HepG2 (cell line): Measurements from ENCODE around the gene TBC1D4. TPM values are rescaled to one million over a fixed set of nuclear protein-coding genes. Genes with fewer than 3 reads are reported as not detected.

Source experiments
- CAMTA2 ChIP-seq: sonication (generic); formaldehyde crosslinking; IDR thresholded peaks from 2 replicates; pipeline ENCODE4 v1.4.0; 2020; ENCODE audit warnings: mild to moderate bottlenecking, missing genetic modification reagents, borderline replicate concordance
- CHD2 ChIP-seq: IDR thresholded peaks from 2 replicates; pipeline ENCODE4 v1.6.1; 2011; ENCODE audit warnings: low read depth, low read length, improper control_type of control experiment
- EHMT2 ChIP-seq: fragments of 200-600 bp; sonication (generic); IDR thresholded peaks from 2 replicates; pipeline ENCODE4 v1.7.0; 2017; ENCODE audit warnings: antibody characterized with exemption, low read depth, low read length, borderline replicate concordance
- GLI4 ChIP-seq: sonication (generic); formaldehyde crosslinking; IDR thresholded peaks from 2 replicates; pipeline ENCODE4 v1.5.1; 2020; ENCODE audit warnings: missing genetic modification reagents, mild to moderate bottlenecking, moderate library complexity, borderline replicate concordance
- HNRNPK ChIP-seq: fragments of 200-400 bp; formaldehyde crosslinking; IDR thresholded peaks from 2 replicates; pipeline ENCODE4 v1.6.1; 2018; ENCODE audit warnings: low read length, low read depth, moderate library complexity, mild to moderate bottlenecking; ENCODE audit not compliant: poor library complexity, severe bottlenecking
- KDM3A ChIP-seq: IDR thresholded peaks from 2 replicates; pipeline ENCODE4 v1.6.1; 2018; ENCODE audit warnings: low read depth, missing compliant biosample characterization
- ZNF253 ChIP-seq: sonication (generic); formaldehyde crosslinking; IDR thresholded peaks from 2 replicates; pipeline ENCODE4 v1.8.0; 2022; ENCODE audit warnings: mild to moderate bottlenecking, missing genetic modification reagents, borderline replicate concordance
- ZNF276 ChIP-seq: sonication (generic); formaldehyde crosslinking; IDR thresholded peaks from 2 replicates; pipeline ENCODE4 v1.4.0; 2020; ENCODE audit warnings: mild to moderate bottlenecking, low read depth, missing genetic modification reagents
- ZNF512 ChIP-seq: sonication (generic); formaldehyde crosslinking; IDR thresholded peaks from 2 replicates; pipeline ENCODE4 v1.4.0; 2020; ENCODE audit warnings: mild to moderate bottlenecking, missing genetic modification reagents
- ZNF674 ChIP-seq: sonication (generic); formaldehyde crosslinking; IDR thresholded peaks from 2 replicates; pipeline ENCODE4 v1.5.0; 2020; ENCODE audit warnings: low read depth, mild to moderate bottlenecking, missing genetic modification reagents
- ZNF747 ChIP-seq: sonication (generic); formaldehyde crosslinking; IDR thresholded peaks from 2 replicates; pipeline ENCODE4 v1.8.1; 2023; ENCODE audit warnings: missing genetic modification reagents, mild to moderate bottlenecking, borderline replicate concordance
- ZNF768 ChIP-seq: sonication (generic); formaldehyde crosslinking; IDR thresholded peaks from 2 replicates; pipeline ENCODE4 v1.4.0; 2020; ENCODE audit warnings: missing genetic modification reagents
- polyA plus RNA-seq, 8 experiments: library from polyadenylated mRNA; depleted of rRNA in 3 of 8; stranded (reverse) in 7 of 8; unstranded in 1 of 8; fragments of >200 nt; fragmentation: Illumina TruSeq in 4 of 8; extraction: Trizol in 4 of 8; gene quantifications; 2 replicates each; pipeline versions ENCODE4 v1.2.1 to v1.2.3, GENCODE V29; 2011 to 2016; ENCODE audit warnings: low read depth in 4 of 8, missing spikeins in 1 of 8, mixed read lengths in 1 of 8; ENCODE audit not compliant: insufficient read depth in 1 of 8
- total RNA-seq, 5 experiments: library from RNA; depleted of rRNA; stranded (reverse); fragments of >200 nt; fragmentation: Illumina TruSeq; extraction: Trizol; gene quantifications; 2 replicates each; pipeline ENCODE4 v1.2.3, GENCODE V29; 2016; ENCODE audit warnings: low read depth in 1 of 5
- TF ChIP-seq, protein P1 (sequence below), 2 experiments: sonication (generic) in 1 of 2; formaldehyde crosslinking in 1 of 2; IDR thresholded peaks; 2 replicates each; pipeline versions ENCODE4 v1.6.1 to v1.9.0; 2014 to 2022; ENCODE audit warnings: antibody characterized with exemption in 1 of 2, borderline replicate concordance in 1 of 2, inconsistent platforms in 1 of 2, low read depth in 1 of 2, missing genetic modification reagents in 1 of 2
- TF ChIP-seq, protein P2 (sequence below): sonication (generic); formaldehyde crosslinking; IDR thresholded peaks from 2 replicates; pipeline ENCODE4 v1.4.0; 2020; ENCODE audit warnings: missing genetic modification reagents, low read depth, mild to moderate bottlenecking, borderline replicate concordance
- TF ChIP-seq, protein P3 (sequence below): IDR thresholded peaks from 2 replicates; pipeline ENCODE4 v1.6.1; 2016; ENCODE audit warnings: missing genetic modification reagents, missing compliant biosample characterization

TBC1D4 gene
- total and polyA plus RNA-seq, 2 of the 13 experiments (the other 11 are each of a cell fraction or from before 2014, with no cell fraction given) = 35.9 to 64.4 TPM

- TF ChIP-seq, protein P1, sequence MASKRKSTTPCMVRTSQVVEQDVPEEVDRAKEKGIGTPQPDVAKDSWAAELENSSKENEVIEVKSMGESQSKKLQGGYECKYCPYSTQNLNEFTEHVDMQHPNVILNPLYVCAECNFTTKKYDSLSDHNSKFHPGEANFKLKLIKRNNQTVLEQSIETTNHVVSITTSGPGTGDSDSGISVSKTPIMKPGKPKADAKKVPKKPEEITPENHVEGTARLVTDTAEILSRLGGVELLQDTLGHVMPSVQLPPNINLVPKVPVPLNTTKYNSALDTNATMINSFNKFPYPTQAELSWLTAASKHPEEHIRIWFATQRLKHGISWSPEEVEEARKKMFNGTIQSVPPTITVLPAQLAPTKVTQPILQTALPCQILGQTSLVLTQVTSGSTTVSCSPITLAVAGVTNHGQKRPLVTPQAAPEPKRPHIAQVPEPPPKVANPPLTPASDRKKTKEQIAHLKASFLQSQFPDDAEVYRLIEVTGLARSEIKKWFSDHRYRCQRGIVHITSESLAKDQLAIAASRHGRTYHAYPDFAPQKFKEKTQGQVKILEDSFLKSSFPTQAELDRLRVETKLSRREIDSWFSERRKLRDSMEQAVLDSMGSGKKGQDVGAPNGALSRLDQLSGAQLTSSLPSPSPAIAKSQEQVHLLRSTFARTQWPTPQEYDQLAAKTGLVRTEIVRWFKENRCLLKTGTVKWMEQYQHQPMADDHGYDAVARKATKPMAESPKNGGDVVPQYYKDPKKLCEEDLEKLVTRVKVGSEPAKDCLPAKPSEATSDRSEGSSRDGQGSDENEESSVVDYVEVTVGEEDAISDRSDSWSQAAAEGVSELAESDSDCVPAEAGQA (IDR thresholded peaks at IDR 0.05; ENCODE audit: low read depth) = no peak
- TF ChIP-seq, protein P1 (CRISPR knock-in tag; IDR thresholded peaks at IDR 0.05; ENCODE audit: borderline replicate concordance) = no peak
- TF ChIP-seq, protein P2, sequence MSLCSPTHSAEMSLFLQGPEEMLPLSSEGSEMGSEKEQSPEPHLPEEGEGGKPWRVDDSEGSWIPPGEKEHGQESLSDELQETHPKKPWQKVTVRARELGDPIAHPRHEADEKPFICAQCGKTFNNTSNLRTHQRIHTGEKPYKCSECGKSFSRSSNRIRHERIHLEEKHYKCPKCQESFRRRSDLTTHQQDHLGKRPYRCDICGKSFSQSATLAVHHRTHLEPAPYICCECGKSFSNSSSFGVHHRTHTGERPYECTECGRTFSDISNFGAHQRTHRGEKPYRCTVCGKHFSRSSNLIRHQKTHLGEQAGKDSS (CRISPR knock-in tag) = peak; percentile 38; the same call in 1 of the 2 replicates
- TF ChIP-seq ZNF674 (CRISPR knock-in tag) (no peak), ZNF512 (CRISPR knock-in tag) (no peak), KDM3A (CRISPR knock-in tag) (no peak), HNRNPK (no peak), ZNF276 (0 out of 2 replicates have a peak, but pooled peaks have one; percentile 57), CHD2 (no peak), GLI4 (no peak), ZNF747 (no peak; the same call in 1 of the 2 replicates), CAMTA2 (CRISPR knock-in tag) (no peak), ZNF768 (CRISPR knock-in tag) (peak; percentile 48; the same call in 1 of the 2 replicates), EHMT2 (no peak), ZNF253 (CRISPR knock-in tag) (no peak)
- TF ChIP-seq, protein P3, sequence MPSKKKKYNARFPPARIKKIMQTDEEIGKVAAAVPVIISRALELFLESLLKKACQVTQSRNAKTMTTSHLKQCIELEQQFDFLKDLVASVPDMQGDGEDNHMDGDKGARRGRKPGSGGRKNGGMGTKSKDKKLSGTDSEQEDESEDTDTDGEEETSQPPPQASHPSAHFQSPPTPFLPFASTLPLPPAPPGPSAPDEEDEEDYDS = peak; percentile 55
Observed at GRCh38 chr13:75458696-75459422, 23.1 kb downstream of the TBC1D4 start (continued).
